Amygdala (tissue), 56 donors: Measurements from ENCODE around the gene TMEM191C.
"Not testable (repeated sequence)": the region's sequence is repeated elsewhere in the genome, so short reads cannot be mapped to it uniquely, and the experiment has no call there.

Experiments
- DNase-seq, 56 donors: peaks; one replicate each; lab custom pipeline; 2025; lab: John Stamatoyannopoulos, UW

TMEM191C gene

GRCh38 chr22:21467337-21468193 lies at the start of gene TMEM191C:
Gene TMEM191C, plus strand, starts transcription at chr22:21467387. Its CDS starts 73 bp downstream, at chr22:21467460.
- not testable (repeated sequence) for DNase-seq

DNA sequence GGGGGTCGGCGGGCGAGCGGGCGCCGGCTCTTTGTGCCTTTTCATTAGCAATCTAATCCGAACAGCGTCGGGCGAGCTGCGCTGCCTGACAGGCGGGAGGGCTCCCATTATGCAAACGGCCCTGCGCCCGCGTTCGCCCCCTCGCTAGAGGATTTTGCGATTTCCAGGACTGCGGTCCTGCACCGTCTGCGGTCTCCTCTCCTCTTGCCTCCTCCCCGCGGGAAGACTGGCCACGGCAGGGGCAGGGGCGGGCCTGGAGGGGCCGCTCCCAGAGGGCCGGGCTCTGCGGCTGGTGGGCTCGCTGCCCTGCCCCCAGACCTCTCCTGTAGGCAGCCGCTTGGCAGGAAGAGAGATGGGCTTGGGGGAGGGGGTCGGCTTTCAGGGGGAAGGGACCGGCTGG lies 49.3 kb upstream of the TMEM191C start:
- not testable (repeated sequence) for DNase-seq

DNA sequence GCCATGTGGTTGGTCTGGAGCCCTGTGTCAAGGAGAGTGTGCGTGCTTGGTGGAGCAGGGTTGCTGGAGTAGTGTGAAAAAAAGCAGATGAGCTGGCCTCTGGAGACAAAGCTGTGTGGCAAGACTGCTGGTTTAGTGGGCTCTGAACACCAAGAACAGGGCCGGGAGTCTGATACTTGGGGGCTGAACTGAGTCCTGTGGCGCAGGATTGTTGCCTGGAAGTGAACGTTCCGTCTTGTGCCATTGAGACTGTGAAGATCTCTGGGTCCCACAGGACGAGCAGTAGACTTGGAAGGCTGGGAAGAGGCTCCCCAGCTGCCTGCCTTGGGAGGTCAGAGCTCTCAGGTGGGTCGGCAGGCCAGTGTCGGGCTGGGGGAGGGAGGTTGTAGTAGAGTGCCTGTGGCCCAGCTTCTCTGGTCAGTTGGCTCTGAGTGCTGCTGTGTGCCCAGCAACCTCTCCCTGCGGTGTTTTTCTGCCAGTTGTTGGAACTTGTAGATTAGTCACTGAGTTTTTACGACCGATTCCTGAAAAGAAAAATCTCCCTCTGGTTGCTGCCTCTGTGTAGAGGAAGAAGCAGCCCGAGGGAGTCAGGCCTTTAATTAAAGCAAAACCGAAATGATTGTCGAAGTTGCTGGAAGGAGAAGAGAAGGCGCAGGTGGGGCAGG lies 48.1 kb upstream of the TMEM191C start:
- DNase-seq, result not testable (repeated sequence)

DNA sequence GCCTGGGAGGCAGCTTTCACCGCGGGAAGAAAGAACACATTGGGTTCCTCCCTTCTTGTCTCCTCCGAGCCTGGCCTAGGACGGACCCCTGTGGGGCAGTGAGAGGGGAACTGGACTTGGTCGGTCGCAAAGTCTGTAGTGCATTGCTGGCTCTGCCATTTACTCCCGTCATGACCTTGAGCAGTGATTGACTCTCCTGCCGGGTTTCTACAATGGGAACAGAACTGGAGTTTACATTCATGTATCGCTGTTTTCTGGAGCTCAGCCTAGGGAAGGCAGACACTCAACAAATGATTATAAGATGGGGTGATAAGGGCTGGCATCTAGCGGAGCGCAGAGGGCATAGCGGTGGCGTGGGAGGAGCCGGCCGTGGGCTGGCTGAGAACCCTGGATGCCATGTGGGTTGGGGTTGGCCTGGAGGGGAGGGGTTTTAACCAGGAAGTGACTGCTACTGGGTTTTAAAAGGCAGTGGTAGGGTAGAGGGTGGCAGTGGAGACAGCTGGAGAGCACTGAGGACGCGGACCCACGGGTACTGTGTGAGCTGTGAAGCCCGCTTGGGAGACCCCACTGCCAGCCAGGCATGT lies 46.9 kb upstream of the TMEM191C start:
- DNase-seq, result not testable (repeated sequence)

DNA sequence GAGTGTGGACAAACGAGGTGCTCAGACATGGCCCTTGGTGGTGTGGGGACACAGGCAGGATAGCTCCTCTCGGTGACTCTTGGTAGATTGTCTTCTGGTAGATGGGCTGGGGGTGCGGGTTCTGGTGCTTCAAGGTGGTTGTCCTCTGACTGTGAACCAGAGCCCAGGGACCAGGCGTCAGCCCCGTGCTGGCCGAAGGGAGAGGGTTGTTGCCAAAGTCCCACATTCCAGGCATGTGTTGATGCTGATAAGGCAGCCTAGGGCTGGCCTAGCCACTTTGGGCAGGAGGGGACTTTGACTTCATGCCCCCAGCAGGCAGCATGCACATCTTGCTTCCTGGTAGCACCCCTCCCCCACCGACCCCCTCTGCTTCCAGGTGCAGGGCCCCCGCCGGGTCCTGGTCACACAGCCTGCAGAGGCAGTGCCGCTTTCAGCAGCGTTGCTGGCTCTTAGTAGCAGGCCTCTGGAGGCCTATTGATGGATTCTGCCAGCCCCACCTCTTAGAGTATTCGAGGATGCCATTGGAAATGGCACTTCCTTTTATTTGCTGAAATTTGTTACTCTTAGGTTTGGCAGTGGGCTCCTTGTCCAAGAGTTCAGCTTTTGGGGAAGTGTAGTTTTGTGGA lies 43.0 kb upstream of the TMEM191C start:
- DNase-seq, result not testable (repeated sequence)

DNA sequence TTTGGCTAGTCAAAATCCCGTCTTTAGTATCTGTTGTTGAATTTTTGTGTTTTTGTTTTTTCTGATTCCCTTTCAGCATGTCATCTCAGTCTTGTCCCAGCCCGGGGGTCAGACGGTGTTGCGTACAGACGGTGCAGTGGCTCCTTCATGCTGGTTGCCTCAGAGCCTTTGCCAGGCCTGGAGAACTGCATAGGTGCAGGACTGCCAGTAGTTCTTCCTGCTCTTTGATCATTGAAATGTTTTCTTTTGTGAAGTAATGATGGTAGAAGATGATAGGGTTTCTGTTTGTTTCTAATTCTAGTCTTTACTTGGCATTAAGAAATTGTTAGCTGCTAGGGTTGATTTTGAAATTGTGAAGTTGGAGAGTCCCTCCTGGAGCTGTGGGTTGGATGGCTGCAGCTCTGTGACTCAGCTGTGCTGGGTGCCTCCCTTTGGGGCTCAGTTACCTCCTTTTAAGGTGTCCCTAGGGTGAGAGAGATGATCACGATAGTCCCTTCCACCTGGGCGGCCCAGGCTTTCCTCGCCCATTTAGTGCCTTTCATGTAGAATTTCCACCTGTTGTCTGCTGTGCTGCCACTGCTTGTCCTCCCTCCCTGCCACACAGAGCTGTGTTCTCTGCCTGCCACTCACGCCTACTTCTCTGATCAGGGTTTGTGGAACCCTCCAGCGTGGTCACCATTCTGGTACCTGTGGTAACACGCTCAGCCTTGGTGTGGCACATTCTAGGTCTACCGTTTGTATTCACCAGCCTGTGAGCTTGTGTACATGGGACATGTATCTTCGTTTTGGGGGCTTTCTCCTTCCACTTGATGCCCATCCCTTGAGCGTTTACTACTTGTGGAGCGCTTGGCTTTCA lies 32.6 kb upstream of the TMEM191C start:
- not testable (repeated sequence) for DNase-seq

GRCh38 chr22:21435998-21436810 lies 31.0 kb upstream of the TMEM191C start:
- not testable (repeated sequence) for DNase-seq

DNA sequence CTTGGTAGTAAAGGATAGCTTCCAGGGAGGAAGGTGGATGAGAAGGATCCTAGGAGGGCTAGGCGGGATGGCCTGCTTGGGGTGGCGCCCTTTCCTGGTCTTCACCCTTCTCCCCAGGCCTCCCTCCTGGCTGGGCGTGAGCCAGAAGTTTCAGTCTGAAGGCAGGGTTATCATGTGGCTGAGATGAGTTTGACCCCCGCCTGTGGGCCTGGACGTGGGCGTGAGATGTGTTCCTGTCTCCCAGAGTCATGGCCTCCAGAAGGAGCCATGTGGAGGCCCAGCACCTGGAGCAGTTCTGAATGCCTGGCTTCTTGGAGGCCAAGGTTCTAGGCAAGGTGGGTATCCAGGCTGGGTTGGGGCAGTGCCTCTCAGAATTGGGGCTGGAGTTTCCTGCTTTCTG lies 29.2 kb upstream of the TMEM191C start:
- not testable (repeated sequence) for DNase-seq

DNA sequence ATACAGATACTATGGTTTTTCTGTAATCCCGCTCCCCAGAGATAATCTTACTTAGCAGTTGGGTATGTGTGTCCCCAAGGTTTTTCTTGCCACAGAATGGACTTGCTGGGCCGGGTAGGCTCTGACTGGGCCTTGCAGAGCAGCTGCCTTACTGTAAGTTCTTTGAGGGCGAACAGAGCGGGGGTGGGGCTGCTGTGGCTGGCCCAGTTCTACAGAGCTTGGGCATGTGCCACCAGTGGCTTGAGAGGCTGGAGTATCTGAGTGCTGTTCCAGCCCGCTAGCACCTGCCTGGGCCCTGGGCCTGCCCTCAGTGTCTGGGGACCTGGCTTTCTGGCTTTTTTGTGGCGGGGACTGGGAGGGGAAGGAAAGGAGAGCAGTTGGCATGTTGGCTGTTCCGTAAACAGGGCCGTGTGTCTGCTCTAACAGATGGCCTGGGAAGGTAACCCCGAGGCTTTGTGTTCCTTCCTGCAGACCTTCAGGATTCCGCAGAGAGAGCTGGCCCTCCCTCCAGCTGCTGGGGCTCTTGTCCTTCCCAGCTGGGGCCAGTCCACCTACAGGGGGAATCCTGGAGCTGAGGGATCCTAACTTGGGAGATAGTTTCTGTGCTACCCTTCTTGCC lies 27.1 kb upstream of the TMEM191C start:
- DNase-seq, result not testable (repeated sequence)

- DNase-seq, result not testable (repeated sequence)
Observed at GRCh38 chr22:21440676-21441075, 26.5 kb upstream of the TMEM191C start.

GRCh38 chr22:21441170-21441569 lies 26.0 kb upstream of the TMEM191C start:
- not testable (repeated sequence) for DNase-seq

GRCh38 chr22:21442123-21442522 lies 25.1 kb upstream of the TMEM191C start:
- not testable (repeated sequence) for DNase-seq

DNA sequence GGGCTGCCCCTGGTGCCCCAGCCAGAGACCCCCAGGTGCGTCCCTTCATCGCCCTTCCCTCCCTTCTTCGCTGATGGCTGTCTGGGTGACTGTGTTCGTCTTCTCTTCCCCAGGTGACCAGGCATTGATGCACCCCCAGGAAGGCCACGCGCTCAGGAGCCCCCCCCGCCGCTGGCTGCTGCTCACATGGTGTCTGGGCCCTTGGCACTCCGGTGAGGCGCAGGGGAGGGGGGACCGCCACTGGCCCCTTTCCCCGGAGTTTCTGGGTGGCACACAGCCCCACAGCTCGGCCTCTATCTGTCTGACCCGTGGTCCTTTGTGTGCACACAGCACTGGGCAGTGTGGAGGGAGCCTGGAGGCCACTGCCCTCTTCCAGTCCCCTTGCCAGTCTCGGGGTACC lies 24.5 kb upstream of the TMEM191C start:
- not testable (repeated sequence) for DNase-seq

- no peak for DNase-seq
Observed at GRCh38 chr22:21443057-21443734, 24.0 kb upstream of the TMEM191C start.

- DNase-seq, result no peak
Observed at GRCh38 chr22:21443735-21444421, 23.3 kb upstream of the TMEM191C start.

DNA sequence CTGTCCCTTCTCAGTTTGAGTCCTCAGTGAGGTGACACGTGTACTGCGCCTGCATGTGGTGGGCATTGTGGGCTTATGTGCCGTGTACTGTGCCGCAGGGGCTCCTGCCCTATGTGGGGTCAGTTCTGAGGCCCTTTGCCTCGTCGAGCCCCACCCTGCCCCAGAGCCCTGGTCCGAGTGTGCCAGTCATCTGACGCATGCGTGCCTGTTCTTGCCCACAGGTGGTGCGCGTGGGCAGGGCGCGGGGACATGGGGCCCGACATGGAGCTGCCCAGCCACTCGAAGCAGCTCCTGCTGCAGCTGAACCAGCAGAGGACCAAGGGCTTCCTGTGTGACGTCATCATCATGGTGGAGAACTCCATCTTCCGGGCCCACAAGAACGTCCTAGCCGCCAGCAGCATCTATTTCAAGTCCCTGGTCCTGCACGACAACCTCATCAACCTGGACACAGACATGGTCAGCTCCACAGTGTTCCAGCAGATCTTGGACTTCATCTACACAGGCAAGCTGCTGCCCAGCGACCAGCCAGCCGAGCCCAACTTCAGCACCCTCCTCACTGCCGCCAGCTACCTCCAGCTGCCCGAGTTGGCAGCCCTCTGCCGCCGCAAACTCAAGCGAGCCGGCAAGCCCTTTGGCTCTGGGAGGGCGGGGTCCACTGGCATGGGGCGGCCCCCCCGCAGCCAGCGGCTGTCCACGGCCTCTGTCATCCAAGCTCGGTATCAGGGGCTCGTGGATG lies 22.3 kb upstream of the TMEM191C start:
- DNase-seq, result no peak
